K562 (cell line): ENCODE data around the gene GAPVD1. TPM values are rescaled to one million over a fixed set of nuclear protein-coding genes. Genes with fewer than 3 reads are reported as not detected.
"Not testable (repeated sequence)": the region's sequence is repeated elsewhere in the genome, so short reads cannot be mapped to it uniquely, and the experiment has no call there.

ENCODE experiments used
- ATAC-seq: fragments of 200-7000 bp; cut with Tn5 transposase; 3 replicates; pipeline ENCODE4 v1.9.1; 2020; ENCODE audit warnings: moderate library complexity
- BruUV-seq: library from RNA; stranded (reverse); fragments of 400-500 nt; replicated peaks from 2 replicates; lab custom pipeline; 2021; lab: Mats Ljungman, UMichigan
- CTCF ChIA-PET: fragments of 300-600 bp; formaldehyde crosslinking; extraction: SDS; loops from one replicate; lab custom pipeline; 2021; ENCODE audit warnings: low intra/inter-chr PET ratio; lab: Yijun Ruan, JAX
- POLR2A ChIA-PET: fragments of 300-600, 350-650 bp; sonication (Branson Sonifier 250); formaldehyde crosslinking; extraction: SDS; loops from one replicate; lab custom pipeline; 2021; ENCODE audit warnings: antibody characterized with exemption, inconsistent platforms; lab: Yijun Ruan, JAX
- DNase-seq, 4 experiments: peaks; one replicate each; pipeline versions ENCODE4 v3.0.0 to v3.0.0-alpha.2; 2011 to 2018; ENCODE audit warnings: low spot score in 3 of 4, mixed read lengths in 3 of 4; ENCODE audit errors: extremely low read depth in 1 of 4
- FAIRE-seq: peaks from 2 replicates; lab custom pipeline; 2011; peaks lifted over from hg19 to GRCh38; lab: Jason Lieb, UNC
- H2AFZ ChIP-seq: 2 replicates; pipeline ENCODE4 v1.6.0; 2011; ENCODE audit warnings: low read depth, low read length, control low read depth, inconsistent platforms
- H3K27ac ChIP-seq: fragments of 200-600 bp; 3 replicates; pipeline ENCODE4 v1.8.0; 2011; ENCODE audit warnings: low read depth, mild to moderate bottlenecking, control low read depth, inconsistent platforms, low read length, moderate library complexity, mixed read lengths; ENCODE audit errors: extremely low read depth
- H3K27me3 ChIP-seq, 2 experiments: fragments of 300-600 bp in 1 of 2; 2 replicates in 1 of 2; 3 replicates in 1 of 2; pipeline versions ENCODE4 v1.6.0 to v1.8.0; 2011; ENCODE audit warnings: inconsistent platforms in 2 of 2, low read length in 2 of 2, mild to moderate bottlenecking in 1 of 2, mixed read lengths in 1 of 2, moderate library complexity in 1 of 2; ENCODE audit not compliant: control insufficient read depth in 2 of 2, insufficient read depth in 2 of 2
- H3K36me3 ChIP-seq: fragments of 300-600 bp; 3 replicates; pipeline ENCODE4 v1.8.0; 2011; ENCODE audit warnings: mild to moderate bottlenecking, low read length, inconsistent platforms; ENCODE audit not compliant: control insufficient read depth, insufficient read depth
- H3K4me1 ChIP-seq, 2 experiments: fragments of 200-600 bp in 1 of 2; replicated peaks in 1 of 2; 2 replicates in 1 of 2; 3 replicates in 1 of 2; pipeline versions ENCODE4 v1.5.1 to v1.8.0; 2011; ENCODE audit warnings: inconsistent platforms in 2 of 2, low read length in 2 of 2, mild to moderate bottlenecking in 1 of 2, mixed read lengths in 1 of 2, moderate library complexity in 1 of 2; ENCODE audit not compliant: control insufficient read depth in 2 of 2, insufficient read depth in 2 of 2
- H3K4me2 ChIP-seq: 2 replicates; pipeline ENCODE4 v1.6.1; 2011; ENCODE audit warnings: low read length, control low read depth, inconsistent platforms, mixed read lengths; ENCODE audit not compliant: insufficient read depth
- H3K4me3 ChIP-seq: fragments of 200-600 bp; sonication (generic), shearing (Covaris generic); 2 replicates; pipeline ENCODE4 v1.5.1; 2016; ENCODE audit warnings: control low read depth, inconsistent platforms
- H3K79me2 ChIP-seq: fragments of 200-600 bp; 3 replicates; pipeline ENCODE4 v1.8.0; 2011; ENCODE audit warnings: low read length, inconsistent platforms; ENCODE audit not compliant: control insufficient read depth, insufficient read depth
- H3K9ac ChIP-seq, 2 experiments: 2 replicates each; pipeline versions ENCODE4 v1.6.0 to v1.6.1; 2011; ENCODE audit warnings: low read depth in 2 of 2, low read length in 2 of 2, control low read depth in 1 of 2, inconsistent platforms in 1 of 2, mild to moderate bottlenecking in 1 of 2, mixed read lengths in 1 of 2; ENCODE audit not compliant: insufficient read depth in 1 of 2
- H3K9me1 ChIP-seq: one replicate; pipeline ENCODE4 v1.6.0; 2011; ENCODE audit warnings: inconsistent platforms, mild to moderate bottlenecking, low read length, moderate library complexity; ENCODE audit not compliant: control insufficient read depth, insufficient read depth
- H3K9me3 ChIP-seq: replicated peaks from 2 replicates; pipeline ENCODE4 v1.5.1; 2011; ENCODE audit warnings: low read depth, low read length, inconsistent platforms; ENCODE audit not compliant: control insufficient read depth, insufficient read depth
- H4K20me1 ChIP-seq: replicated peaks from 2 replicates; pipeline ENCODE4 v1.6.1; 2011; ENCODE audit warnings: low read length, inconsistent platforms, mixed read lengths; ENCODE audit not compliant: control insufficient read depth, insufficient read depth
- BCOR ChIP-seq: fragments of 450-650 bp; IDR thresholded peaks from 2 replicates; pipeline ENCODE4 v1.6.1; 2016
- RBM25 ChIP-seq: fragments of 200-400 bp; formaldehyde crosslinking; IDR thresholded peaks from 2 replicates; pipeline ENCODE4 v1.6.1; 2018; ENCODE audit warnings: low read length, low read depth, moderate library complexity; ENCODE audit not compliant: severe bottlenecking
- TRIM28 ChIP-seq: fragments of 450-650 bp; IDR thresholded peaks from 2 replicates; pipeline ENCODE4 v1.6.1; 2017
- ZNF146 ChIP-seq: IDR thresholded peaks from one replicate; pipeline ENCODE4 v1.6.1; 2018; ENCODE audit warnings: missing compliant biosample characterization; ENCODE audit not compliant: unreplicated experiment
- WGBS: fragments of 100-300 bp; shearing (Covaris generic); methylation state at CpG from one replicate; pipeline ENCODE4 v1.1.6; 2016; ENCODE audit warnings: low coverage, mixed read lengths; ENCODE audit not compliant: insufficient coverage; ENCODE audit errors: missing lambda C conversion rate; 5-methylcytosine and 5-hydroxymethylcytosine counted together
- in situ Hi-C: fragments of 300-500 bp; cut with MboI; formaldehyde crosslinking; loops from 4 replicates; pipeline ENCODE4 v1.15.0; 2018; ENCODE audit warnings: inconsistent platforms, mixed read lengths
- intact Hi-C: fragments of 100-400 bp; cut with micrococcal nuclease; formaldehyde crosslinking; loops from 2 replicates; pipeline ENCODE4 v1.14.2; 2022
- polyA plus RNA-seq, 8 experiments: library from polyadenylated mRNA; depleted of rRNA in 4 of 8; stranded (reverse) in 5 of 8; unstranded in 3 of 8; fragments of >200 nt; fragmentation: Nextera tagmentation in 2 of 8; fragmentation: Illumina TruSeq in 1 of 8; extraction: Ambion mirVana in 2 of 8; extraction: Trizol in 1 of 8; gene quantifications; 2 replicates each; pipeline versions ENCODE4 v1.2.1 to v1.2.3, GENCODE V29; 2011 to 2014; ENCODE audit warnings: inconsistent platforms in 1 of 8, missing spikeins in 1 of 8
- total RNA-seq, 7 experiments: library from RNA; depleted of rRNA in 6 of 7; stranded (reverse); fragments of >200 nt in 6 of 7; fragmentation: Illumina TruSeq in 2 of 7; extraction: Trizol in 2 of 7; gene quantifications; 2 replicates each; pipeline versions ENCODE4 v1.2.1 to v1.2.3, GENCODE V29; 2011 to 2021; ENCODE audit warnings: low replicate concordance in 1 of 7
- TF ChIP-seq, protein P1 (sequence below): sonication (generic); formaldehyde crosslinking; IDR thresholded peaks from 2 replicates; pipeline ENCODE4 v1.8.0; 2022; ENCODE audit warnings: missing genetic modification reagents, mild to moderate bottlenecking, borderline replicate concordance

The GAPVD1 gene
- total and polyA plus RNA-seq, 9 of the 15 experiments (the other 6 are each of a cell fraction or from before 2014, with no cell fraction given): 9.5 to 66.1 (median 45.5) TPM

DNA sequence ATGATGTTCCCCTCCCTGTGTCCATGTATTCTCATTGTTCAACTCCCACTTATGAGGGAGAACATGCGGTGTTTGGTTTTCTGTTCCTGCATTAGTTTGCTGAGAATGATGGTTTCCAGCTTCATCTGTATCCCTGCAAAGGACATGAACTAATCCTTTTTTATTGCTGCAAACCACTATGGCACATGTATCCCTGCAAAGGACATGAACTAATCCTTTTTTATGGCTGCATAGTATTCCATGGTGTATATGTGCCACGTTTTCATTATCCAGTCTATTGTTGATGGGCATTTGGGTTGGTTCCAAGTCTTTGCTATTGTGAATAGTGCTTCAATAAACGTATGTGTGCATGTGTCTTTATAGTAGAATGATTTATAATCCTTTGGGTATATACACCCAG is 54.7 kb downstream of the GAPVD1 start:
- 61% methylated on average over 3 of the region's 3 CpGs for WGBS
- H2AFZ ChIP-seq, H3K9ac ChIP-seq, ATAC-seq, H3K4me1 ChIP-seq, BruUV-seq, H3K27me3 ChIP-seq, H3K79me2 ChIP-seq, H3K9me3 ChIP-seq, intact Hi-C loops, H3K4me2 ChIP-seq, H4K20me1 ChIP-seq, FAIRE-seq, in situ Hi-C loops, DNase-seq, H3K27ac ChIP-seq, CTCF ChIA-PET, H3K4me3 ChIP-seq, H3K9me1 ChIP-seq: not testable (repeated sequence)
- POLR2A ChIA-PET: interaction anchor here (1.5 kb wide), 1 partner anchor 10 kb away, joined by 13 read pairs; no protein-coding TSS in a partner anchor
- TF ChIP-seq ZNF146 (CRISPR knock-in tag): peak; percentile 88
- TF ChIP-seq RBM25: peak; percentile 62
- peak; percentile 52; the same call in 1 of the 2 replicates for TF ChIP-seq BCOR
- H3K36me3 ChIP-seq: peaks cover 70% of the 10 kb centered on the region; the same call in 2 of the 3 replicates

DNA sequence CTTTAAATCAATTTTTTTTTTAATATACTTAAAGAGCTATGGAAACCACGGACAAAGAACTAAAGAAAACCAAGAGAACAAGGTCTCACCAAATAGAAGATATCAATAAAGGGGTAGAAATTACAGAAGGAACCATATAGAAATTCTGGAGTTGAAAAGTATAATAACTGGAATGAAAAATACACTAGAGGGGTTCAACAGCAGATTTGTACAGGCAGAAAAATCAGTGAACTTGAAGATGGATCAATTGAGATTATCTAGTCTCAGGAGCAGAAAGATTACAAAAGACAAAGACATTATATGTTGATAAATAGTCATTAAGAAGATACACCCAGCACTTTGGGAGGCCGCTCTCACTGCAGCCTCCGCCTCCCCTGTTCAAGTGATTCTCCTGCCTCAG is 56.1 kb downstream of the GAPVD1 start:
- H3K9me1 ChIP-seq: no peaks in the 10 kb centered on the region
- H3K4me2 ChIP-seq: no peak overlapping the region
- in situ Hi-C loops (no loop called here), intact Hi-C loops (no loop called here)
- H3K4me3 ChIP-seq: no peak overlapping the region
- ATAC-seq (no peak), FAIRE-seq (no peak), DNase-seq (no peak)
- no peaks in the 10 kb centered on the region for H3K4me1 ChIP-seq
- POLR2A ChIA-PET: interaction anchor here (1.0 kb wide), 1 partner anchor 17 kb away, joined by 3 read pairs; no protein-coding TSS in a partner anchor
- H3K9me3 ChIP-seq: peaks cover 3% of the 10 kb centered on the region; the same call in 1 of the 2 replicates
- BruUV-seq: no TSS peak
- CTCF ChIA-PET: interaction anchor here (0.7 kb wide), 1 partner anchor 59 kb away, joined by 3 read pairs; no protein-coding TSS in a partner anchor
- H4K20me1 ChIP-seq: no peaks in the 10 kb centered on the region
- H3K36me3 ChIP-seq: peaks cover 72% of the 10 kb centered on the region; the same call in 2 of the 3 replicates
- H3K27me3 ChIP-seq: no peaks in the 10 kb centered on the region
- H2AFZ ChIP-seq: no peak overlapping the region
- H3K27ac ChIP-seq: no peak overlapping the region
- 100% methylated on average over 3 of the region's 3 CpGs for WGBS
- H3K79me2 ChIP-seq: no peaks in the 10 kb centered on the region
- no peak overlapping the region for H3K9ac ChIP-seq
- TF ChIP-seq TRIM28: peak; percentile 77
- TF ChIP-seq, protein P1, sequence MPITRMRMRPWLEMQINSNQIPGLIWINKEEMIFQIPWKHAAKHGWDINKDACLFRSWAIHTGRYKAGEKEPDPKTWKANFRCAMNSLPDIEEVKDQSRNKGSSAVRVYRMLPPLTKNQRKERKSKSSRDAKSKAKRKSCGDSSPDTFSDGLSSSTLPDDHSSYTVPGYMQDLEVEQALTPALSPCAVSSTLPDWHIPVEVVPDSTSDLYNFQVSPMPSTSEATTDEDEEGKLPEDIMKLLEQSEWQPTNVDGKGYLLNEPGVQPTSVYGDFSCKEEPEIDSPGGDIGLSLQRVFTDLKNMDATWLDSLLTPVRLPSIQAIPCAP (CRISPR knock-in tag): no peak
